ENCODE results near the gene BORCS5. TPM values are rescaled to one million over a fixed set of nuclear protein-coding genes. Genes with fewer than 3 reads are reported as not detected.

The BORCS5 gene
- total and polyA plus RNA-seq, 8 donors: 7.7 to 13.5 (median 9.1) TPM

- TF ChIP-seq, protein P1, sequence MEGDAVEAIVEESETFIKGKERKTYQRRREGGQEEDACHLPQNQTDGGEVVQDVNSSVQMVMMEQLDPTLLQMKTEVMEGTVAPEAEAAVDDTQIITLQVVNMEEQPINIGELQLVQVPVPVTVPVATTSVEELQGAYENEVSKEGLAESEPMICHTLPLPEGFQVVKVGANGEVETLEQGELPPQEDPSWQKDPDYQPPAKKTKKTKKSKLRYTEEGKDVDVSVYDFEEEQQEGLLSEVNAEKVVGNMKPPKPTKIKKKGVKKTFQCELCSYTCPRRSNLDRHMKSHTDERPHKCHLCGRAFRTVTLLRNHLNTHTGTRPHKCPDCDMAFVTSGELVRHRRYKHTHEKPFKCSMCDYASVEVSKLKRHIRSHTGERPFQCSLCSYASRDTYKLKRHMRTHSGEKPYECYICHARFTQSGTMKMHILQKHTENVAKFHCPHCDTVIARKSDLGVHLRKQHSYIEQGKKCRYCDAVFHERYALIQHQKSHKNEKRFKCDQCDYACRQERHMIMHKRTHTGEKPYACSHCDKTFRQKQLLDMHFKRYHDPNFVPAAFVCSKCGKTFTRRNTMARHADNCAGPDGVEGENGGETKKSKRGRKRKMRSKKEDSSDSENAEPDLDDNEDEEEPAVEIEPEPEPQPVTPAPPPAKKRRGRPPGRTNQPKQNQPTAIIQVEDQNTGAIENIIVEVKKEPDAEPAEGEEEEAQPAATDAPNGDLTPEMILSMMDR (IDR thresholded peaks at IDR 0.05): no peak
- no peak overlapping the region for H3K4me3 ChIP-seq
- no peaks in the 10 kb centered on the region for H3K9me3 ChIP-seq
- no peaks in the 10 kb centered on the region for H3K27me3 ChIP-seq
- peaks cover 0 to 22% of the 10 kb centered on the region in 2 donors for H3K4me1 ChIP-seq
- DNase-seq (no peak), ATAC-seq (no peak)
- intact Hi-C loops (cut with DNase I): no loop called here
- peaks cover 0 to 31% of the 10 kb centered on the region in 2 donors for H3K36me3 ChIP-seq
- H3K27ac ChIP-seq: no peak overlapping the region
Measured at GRCh38 chr12:12518919-12519318, 162.0 kb downstream of the BORCS5 start.

Other genes starting within 250 kb of the BORCS5 start
- 10 to 100 TPM; 44.5 to 47.1 TPM for gene LRP6, start 90.0 kb upstream of the BORCS5 start, total RNA-seq
- 10 to 100 TPM; 61.1 to 65.7 (median 63.0) TPM for gene LRP6, start 90.0 kb upstream of the BORCS5 start, polyA plus RNA-seq (ENCODE audit: insufficient read length in 6 of 6)
- gene MANSC1, start 6.8 kb upstream of the BORCS5 start, total RNA-seq: 10 to 100 TPM; 24.7 to 30.1 TPM
- gene MANSC1, start 6.8 kb upstream of the BORCS5 start, polyA plus RNA-seq (ENCODE audit: insufficient read length in 6 of 6): 10 to 100 TPM; 25.0 to 32.0 (median 29.3) TPM
- gene DUSP16, start 205.8 kb downstream of the BORCS5 start, total RNA-seq: 10 to 100 TPM; 31.7 to 45.6 TPM
- 10 to 100 TPM; 32.2 to 38.8 (median 35.5) TPM for gene DUSP16, start 205.8 kb downstream of the BORCS5 start, polyA plus RNA-seq (ENCODE audit: insufficient read length in 6 of 6)